Measurements from ENCODE around the gene KIF18B.
A peak's percentile ranks its signal among the peaks of the same experiment; 100 is the strongest.

The KIF18B gene

DNA sequence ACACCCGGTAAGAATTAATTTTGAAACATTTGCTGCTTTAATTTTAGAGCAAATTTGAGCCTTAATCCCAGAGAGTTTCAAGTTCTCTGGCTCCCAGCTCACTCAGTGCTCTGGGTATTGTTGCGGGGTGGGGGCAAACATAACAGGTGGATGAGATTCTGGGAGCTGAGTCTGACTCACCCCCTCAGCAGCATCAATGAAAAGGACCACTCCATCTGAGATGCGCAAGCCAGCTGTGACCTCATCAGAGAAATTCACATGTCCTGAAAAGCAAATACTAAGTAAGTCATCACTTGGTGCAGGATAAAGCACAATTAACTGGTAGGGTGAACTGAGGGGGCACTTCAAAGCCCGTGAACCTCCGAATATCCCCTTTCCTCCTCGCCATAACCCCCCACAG, 68.2 kb downstream of the KIF18B start:
- FAIRE-seq (no peak), DNase-seq (ENCODE audit: insufficient read length, low spot score) (no peak)
- TF ChIP-seq CTCF (IDR thresholded peaks at IDR 0.05; ENCODE audit: insufficient read depth, missing control alignments): no peak

DNA sequence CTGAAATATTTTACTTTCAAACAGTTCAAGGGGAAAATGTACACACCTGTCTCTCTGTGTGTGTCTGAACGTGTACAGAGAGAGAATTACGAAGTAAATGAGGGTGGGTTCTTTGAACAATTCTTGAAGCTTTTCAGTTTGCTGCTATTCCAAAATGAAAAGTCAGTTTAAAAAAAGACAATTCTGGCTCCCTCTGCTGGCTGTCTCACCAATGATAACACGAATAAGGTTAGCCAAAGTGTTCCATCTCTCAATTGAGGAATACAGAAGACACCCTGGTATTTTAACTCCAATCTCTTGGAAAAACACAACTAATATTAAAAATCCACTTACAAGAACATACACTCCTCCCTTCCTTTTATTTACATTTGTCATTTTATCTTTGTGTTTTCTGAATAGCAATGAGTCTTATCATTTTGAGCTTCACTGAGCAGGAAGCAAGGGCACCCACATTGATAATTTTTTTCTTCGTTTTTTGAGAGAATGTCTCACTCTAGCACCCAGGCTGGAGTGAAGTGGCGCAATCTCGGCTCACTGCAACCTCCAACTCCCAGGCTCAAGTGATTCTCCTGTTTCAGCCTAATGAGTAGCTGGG, 68.8 kb downstream of the KIF18B start:
- no peak for FAIRE-seq
- peak; percentile 71 for TF ChIP-seq CTCF (IDR thresholded peaks at IDR 0.05; ENCODE audit: insufficient read depth, missing control alignments)
- DNase-seq (ENCODE audit: insufficient read length, low spot score): no peak

DNA sequence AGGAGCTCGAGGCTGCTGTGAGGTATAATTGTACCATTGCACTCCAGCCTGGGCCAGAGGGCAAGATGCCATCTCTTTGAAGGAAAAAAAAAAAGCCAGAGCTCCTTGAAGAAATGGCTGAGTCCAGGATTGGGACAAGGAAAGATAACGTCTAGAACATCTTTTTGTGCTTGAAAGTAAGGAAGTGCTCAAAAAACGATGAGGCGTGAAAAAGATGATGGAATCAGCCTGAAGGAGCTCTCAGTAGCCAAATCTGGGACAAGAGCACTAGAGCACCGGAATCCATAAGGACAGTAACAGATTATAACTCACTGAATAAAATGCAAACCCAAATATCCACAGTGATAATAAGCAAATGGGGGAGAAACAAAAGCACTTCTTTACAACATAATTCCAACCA, 70.5 kb downstream of the KIF18B start:
- FAIRE-seq (no peak), DNase-seq (ENCODE audit: insufficient read length, low spot score) (no peak)
- no peak for TF ChIP-seq CTCF (IDR thresholded peaks at IDR 0.05; ENCODE audit: insufficient read depth, missing control alignments)

DNA sequence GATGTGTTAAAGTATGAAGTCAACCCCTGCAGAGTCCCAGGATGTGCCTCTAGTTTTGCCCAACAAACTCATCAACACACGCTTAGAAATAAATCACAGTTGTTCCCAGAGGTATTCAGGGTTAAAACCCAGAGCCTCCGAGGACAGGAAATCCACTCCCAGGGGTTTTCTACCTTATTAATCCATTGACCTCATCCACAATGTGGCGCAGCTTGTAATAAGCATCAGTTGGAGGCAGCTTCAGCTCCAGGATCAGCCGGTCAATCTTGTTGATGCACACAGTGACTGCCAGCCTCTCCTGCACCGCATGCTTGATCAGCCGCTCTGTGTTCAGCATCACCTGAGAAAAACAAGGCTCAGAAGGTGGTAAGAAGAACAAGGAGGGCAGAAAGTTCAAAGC, 71.8 kb downstream of the KIF18B start:
- FAIRE-seq: no peak

More for the DNA sequence above, 71.8 kb downstream of the KIF18B start:
- TF ChIP-seq CTCF (IDR thresholded peaks at IDR 0.05; ENCODE audit: insufficient read depth, missing control alignments): no peak
- peak; percentile 82 for DNase-seq (ENCODE audit: insufficient read length, low spot score)
